T1000 (cell line): ENCODE measurements around the gene RAB42.
"Not testable (repeated sequence)": the region's sequence is repeated elsewhere in the genome, so short reads cannot be mapped to it uniquely, and the experiment has no call there.

ENCODE experiments used
- DNase-seq: peaks from one replicate; lab custom pipeline; 2025; ENCODE audit warnings: mixed read lengths; lab: John Stamatoyannopoulos, UW

The RAB42 gene

GRCh38 chr1:28591708-28592320, at the start of gene RAB42:
Gene RAB42, plus strand, starts transcription at chr1:28592265. Its CDS starts 247 bp downstream, at chr1:28592512.
- no peak for DNase-seq

GRCh38 chr1:28545246-28545628, 46.8 kb upstream of the RAB42 start:
- DNase-seq, result no peak

DNA sequence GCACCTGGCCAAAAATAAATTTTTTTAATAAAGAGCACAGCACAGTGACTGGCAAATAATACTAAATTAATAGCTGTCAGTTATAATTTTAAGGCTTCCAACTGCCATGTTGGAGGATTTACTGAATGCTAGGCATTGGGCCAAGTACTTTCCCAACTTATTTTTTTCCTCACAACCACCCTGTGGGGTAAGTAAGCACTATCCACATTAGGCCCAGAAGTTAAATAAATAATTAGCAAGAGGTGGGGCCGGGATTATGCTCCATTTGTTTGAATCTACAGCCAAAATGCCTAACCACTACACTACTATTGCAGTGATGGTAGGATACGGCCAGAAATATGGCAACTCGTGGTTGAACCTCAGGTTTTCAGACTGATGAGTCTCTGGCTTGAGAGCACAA, 43.7 kb upstream of the RAB42 start:
- DNase-seq, result no peak

DNA sequence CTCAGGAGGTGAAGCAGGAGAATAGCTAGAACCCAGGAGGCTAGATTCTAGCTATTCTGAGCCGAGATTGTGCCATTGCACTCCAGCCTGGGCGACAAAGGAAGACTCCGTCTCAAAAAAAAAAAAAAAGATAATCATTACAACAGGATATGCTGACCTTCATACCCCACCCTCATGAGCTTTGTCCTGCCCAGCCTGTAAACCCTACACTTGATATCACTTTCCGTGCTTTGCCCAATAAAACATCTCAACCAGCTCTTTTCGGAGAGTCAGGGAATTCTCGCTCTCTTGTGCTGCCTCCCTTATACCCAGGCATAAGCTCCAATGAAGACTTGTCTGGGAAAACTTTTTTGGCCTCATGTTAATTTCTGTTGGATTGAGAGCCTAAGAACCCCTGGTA, 40.7 kb upstream of the RAB42 start:
- DNase-seq, result no peak

- DNase-seq, result peak; percentile 96
These were observed 39.1 kb upstream of the RAB42 start, which contains the start of gene TRNAU1AP for GRCh38 chr1:28552758-28553663. Gene TRNAU1AP, plus strand, starts transcription at chr1:28553085. Its CDS starts 26 bp downstream, at chr1:28553111.

GRCh38 chr1:28560886-28561285, 31.2 kb upstream of the RAB42 start:
- no peak for DNase-seq

DNA sequence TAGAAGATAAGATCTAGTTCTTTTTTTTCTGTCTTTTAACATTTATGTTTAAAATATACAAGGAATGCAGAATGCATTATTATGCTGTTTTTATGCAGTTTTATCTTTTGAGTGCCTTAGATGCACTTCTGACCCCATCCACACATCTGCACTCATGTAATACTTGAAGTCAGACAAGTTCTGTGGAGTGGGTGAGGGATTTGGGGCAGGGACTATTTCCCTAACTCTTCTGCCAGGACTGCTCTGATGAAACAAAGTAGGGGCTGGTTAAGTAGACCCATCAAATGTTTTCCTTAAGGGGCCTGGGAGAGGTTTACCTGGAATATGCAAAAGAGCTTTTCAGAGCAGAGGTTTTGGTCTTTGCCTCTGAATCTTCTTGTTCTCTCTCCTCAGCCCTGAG, 27.8 kb upstream of the RAB42 start:
- no peak for DNase-seq

DNA sequence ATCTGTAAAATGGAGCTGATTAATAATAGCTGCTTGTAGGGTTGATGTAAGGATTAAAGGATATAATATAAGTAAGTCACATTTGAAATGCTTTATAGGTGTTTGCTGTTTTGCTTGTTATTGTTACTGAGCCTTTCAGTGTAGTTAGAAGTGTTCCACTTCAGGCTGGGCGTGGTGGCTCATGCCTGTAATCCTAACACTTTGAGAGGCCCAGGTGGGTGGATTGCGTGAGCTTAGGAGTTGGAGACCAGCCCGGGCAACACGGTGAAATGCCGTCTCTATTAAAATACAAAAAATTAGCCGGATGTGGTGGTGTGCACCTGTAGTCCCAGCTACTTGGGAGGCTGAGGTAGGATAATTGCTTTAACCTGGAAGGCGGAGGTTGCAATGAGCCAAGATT, 27.0 kb upstream of the RAB42 start:
- no peak for DNase-seq

- no peak for DNase-seq
These were observed 26.3 kb upstream of the RAB42 start for GRCh38 chr1:28565726-28566125.

- no peak for DNase-seq
These were observed 25.1 kb upstream of the RAB42 start for GRCh38 chr1:28566931-28567330.

GRCh38 chr1:28571911-28572310, 20.2 kb upstream of the RAB42 start:
- no peak for DNase-seq

DNA sequence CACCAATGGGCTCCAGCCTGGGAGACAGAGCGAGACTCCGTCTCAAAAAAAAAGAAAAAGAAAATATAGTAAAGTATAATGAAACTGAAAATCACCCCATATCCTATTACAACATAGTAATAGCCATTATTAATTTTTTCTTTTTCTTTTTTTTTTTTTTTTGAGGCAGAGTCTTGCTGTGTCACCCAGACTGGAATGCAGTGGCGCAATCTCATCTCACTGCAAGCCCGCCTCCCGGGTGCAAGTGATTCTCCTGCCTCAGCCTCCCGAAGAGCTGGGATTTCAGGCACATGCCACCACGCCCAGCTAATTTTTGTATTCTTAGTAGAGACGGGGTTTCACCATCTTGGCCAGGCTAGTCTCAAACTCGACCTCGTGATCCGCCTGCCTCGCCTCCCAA, 19.2 kb upstream of the RAB42 start:
- DNase-seq, result not testable (repeated sequence)

- DNase-seq, result no peak
These were observed 18.5 kb upstream of the RAB42 start for GRCh38 chr1:28573564-28573963.

DNA sequence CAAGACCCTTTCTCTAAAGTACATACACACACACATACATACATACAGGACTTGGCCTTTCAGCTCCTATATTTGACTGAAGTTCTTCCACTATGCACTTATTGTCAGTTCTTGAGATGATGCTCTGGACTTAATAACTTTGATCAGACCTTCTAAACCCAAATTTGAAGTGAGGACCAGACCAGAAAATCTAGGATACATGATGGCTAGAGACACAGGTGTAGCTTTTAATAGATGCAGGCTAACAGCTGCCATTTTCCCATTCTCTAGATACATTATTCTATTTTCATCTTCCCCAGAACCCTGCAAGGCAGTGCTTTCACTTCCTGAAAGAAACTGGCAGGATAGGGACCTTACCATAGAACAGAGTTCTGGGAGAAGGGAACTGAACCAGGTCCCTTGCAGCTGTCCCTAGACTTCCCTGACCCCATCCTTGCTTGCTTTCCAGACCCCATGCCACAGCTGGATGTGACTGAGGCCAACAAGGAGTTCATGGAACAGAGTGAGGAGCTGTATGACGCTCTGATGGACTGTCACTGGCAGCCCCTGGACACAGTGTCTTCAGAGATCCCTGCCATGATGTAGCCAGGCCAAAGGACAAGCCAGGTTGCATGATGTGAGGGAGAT, 14.9 kb upstream of the RAB42 start:
- DNase-seq, result no peak

- DNase-seq, result no peak
These were observed 14.1 kb upstream of the RAB42 start for GRCh38 chr1:28577738-28578536.

- DNase-seq, result no peak
These were observed 13.3 kb upstream of the RAB42 start for GRCh38 chr1:28578696-28579218.

DNA sequence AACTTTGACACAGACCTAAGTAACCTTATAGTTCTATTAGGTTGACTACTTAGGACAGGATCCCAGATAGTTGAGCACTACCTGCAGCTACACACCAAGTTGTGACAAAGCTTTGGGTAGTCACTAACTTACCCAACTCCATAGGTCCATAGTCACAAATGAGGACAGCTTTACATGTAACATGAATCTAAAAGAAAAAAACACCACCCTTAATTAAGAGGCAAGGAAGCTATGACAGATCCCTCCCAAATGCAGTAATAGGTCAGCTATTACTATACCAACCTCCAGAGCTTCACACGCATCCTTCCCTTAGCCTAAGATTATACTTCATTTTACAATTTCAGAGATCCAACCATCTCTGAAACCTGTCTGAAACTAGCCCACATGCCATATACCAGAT, 12.7 kb upstream of the RAB42 start:
- DNase-seq, result no peak

DNA sequence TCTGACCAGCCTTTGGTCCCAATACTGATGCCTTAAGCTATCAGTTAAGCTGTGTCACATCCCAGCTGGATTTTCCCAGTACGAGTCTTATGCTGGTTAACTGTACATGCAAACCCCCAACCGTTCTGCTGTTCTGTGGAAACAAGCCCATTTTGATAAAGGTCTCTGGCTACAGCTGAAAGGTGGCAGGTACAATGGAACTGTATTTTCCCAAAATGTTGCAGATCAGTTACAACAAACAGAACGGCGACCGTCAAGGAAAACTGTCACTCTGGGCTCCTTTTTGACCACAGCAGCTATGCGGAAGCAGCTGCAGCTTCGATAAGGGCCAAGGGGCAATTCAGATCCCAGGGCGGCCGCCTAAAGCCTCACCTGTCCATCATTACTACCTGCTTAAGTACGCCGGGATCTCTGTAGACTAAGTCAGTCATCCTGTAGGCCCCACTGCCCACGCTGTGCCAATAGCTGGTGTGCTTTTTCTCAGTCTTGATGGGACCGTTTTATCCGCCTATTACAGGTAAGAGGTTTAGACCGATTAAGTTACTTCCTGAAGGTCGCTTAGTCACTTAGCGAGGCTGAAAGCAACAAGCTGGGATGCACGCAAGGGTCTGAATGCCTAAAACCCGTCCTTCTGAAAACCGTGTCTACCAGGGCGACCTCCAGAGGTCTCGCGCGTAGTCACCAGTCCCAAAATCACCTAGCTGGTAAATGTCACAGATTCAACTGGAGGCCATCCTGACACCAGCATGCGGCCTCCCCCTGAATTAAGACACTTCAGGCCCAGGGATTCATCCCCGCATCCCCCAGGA, 11.1 kb upstream of the RAB42 start:
- DNase-seq, result no peak

DNA sequence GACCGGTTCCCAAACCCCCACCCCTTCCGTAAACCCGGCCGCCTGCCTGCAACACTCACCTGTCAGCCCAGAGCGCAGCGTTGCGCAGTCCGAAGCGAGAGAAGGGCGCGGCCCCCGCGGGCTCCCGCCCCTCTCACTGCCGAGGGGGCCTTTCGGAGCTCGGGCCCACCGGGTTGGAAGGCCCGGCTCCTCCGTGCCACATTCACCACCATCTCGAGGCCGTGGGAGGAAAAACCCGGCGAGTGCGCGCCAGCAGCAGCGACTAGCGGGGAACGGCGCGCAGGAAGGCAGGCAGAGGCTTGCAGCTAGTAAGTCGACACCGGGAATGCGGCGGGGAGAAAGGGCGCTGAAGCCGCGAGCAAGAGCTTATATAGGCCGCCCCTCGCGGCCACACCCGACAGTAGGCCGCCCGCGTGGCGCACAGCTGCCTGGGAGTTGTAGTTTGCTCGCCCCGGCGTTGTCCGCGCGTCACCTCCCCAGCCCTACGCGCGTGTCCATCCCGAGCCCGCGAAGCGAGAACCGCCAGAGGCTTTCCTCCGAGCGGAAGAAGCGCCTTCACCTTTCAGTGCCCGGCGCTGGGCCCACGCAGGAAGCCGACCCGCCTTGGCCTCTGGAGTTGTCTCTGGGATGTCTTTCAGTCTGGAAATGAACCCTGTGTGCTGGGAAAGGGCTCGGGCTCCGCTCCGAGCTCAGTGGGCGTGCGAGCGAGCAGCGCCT, 10.4 kb upstream of the RAB42 start:
- DNase-seq, result peak; percentile 98

DNA sequence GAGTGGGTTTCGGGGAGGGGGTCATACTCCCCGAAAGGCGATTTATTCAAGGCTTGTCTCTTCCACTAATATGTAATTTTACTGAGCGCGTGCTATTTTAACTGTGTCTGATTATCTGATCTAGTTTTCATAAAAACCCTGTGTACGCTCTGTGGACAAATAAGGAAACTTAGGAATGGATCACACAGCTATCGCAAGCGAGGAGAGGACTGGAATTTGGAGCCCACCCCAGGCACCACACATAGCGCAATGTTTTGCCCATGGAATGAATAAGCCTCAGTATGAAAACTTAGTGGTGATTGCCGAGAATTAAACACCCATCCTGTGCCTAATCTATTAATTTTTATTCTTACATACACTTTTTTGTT, 9.8 kb upstream of the RAB42 start:
- no peak for DNase-seq
